AML-193 (cell line): ENCODE data around the gene SMC2.
A peak's percentile ranks its signal among the peaks of the same experiment; 100 is the strongest.

Source experiments
- DNase-seq, 2 experiments: peaks; one replicate each; lab custom pipeline; 2025; lab: John Stamatoyannopoulos, UW

SMC2 gene

GRCh38 chr9:104107799-104108198, 13.7 kb downstream of the SMC2 start:
- no peak for DNase-seq

- DNase-seq: no peak
Measured at GRCh38 chr9:104108315-104108714, 14.2 kb downstream of the SMC2 start.

GRCh38 chr9:104110509-104110908, 16.4 kb downstream of the SMC2 start:
- DNase-seq: no peak

- DNase-seq: no peak
Measured at GRCh38 chr9:104118916-104119315, 24.8 kb downstream of the SMC2 start.

- no peak for DNase-seq
Measured at GRCh38 chr9:104121022-104121421, 26.9 kb downstream of the SMC2 start.

- no peak for DNase-seq
Measured at GRCh38 chr9:104138243-104138868, 44.2 kb downstream of the SMC2 start.

- DNase-seq: no peak
Measured at GRCh38 chr9:104142799-104143549, 48.9 kb downstream of the SMC2 start.

- no peak for DNase-seq
Measured at GRCh38 chr9:104143550-104143910, 49.4 kb downstream of the SMC2 start.

- DNase-seq: no peak
Measured at GRCh38 chr9:104144336-104144735, 50.2 kb downstream of the SMC2 start.

- DNase-seq: no peak
Measured at GRCh38 chr9:104173067-104173466, 79.0 kb downstream of the SMC2 start.

- DNase-seq: peak in 1 of 2 experiments; percentile 18
Measured at GRCh38 chr9:104177003-104177611, 83.0 kb downstream of the SMC2 start.

- DNase-seq: no peak
Measured at GRCh38 chr9:104177676-104178075, 83.6 kb downstream of the SMC2 start.
